H1 (cell line): Measurements from ENCODE around the gene ARHGDIG. TPM values are rescaled to one million over a fixed set of nuclear protein-coding genes. Genes with fewer than 3 reads are reported as not detected.

Experiments
- CBX8 ChIP-seq: fragments of 300-800, 300-1000 bp; sonication (generic); IDR thresholded peaks from 2 replicates; pipeline ENCODE4 v1.7.1; 2016; ENCODE audit warnings: low read depth, low read length, borderline replicate concordance
- CHD1 ChIP-seq: IDR thresholded peaks from 2 replicates; pipeline ENCODE4 v1.6.1; 2012; ENCODE audit warnings: low read depth, low read length, improper control_type of control experiment
- CTCF ChIP-seq, 3 experiments: IDR thresholded peaks; 1 replicate in 2 of 3; 2 replicates in 1 of 3; pipeline versions ENCODE4 v1.5.1 to v1.6.1; 2011; ENCODE audit warnings: low read length in 3 of 3, mild to moderate bottlenecking in 3 of 3, inconsistent platforms in 2 of 3, low read depth in 1 of 3, moderate library complexity in 1 of 3; ENCODE audit not compliant: insufficient read depth in 1 of 3; ENCODE audit errors: control extremely low read depth in 1 of 3
- FOSL1 ChIP-seq: IDR thresholded peaks from 2 replicates; pipeline ENCODE4 v1.6.1; 2011; ENCODE audit warnings: mild to moderate bottlenecking, low read depth, low read length, moderate library complexity; ENCODE audit not compliant: insufficient read depth
- HDAC6 ChIP-seq: IDR thresholded peaks from one replicate; pipeline ENCODE4 v1.7.1; 2012; ENCODE audit warnings: low read depth, mild to moderate bottlenecking, inconsistent platforms, low read length, moderate library complexity
- JUN ChIP-seq: IDR thresholded peaks from 2 replicates; pipeline ENCODE4 v1.6.1; 2011; ENCODE audit warnings: low read depth, mild to moderate bottlenecking, improper control_type of control experiment, low read length
- KDM1A ChIP-seq: fragments of 200-600, 300-600 bp; sonication (generic); IDR thresholded peaks from 2 replicates; pipeline ENCODE4 v1.7.1; 2016; ENCODE audit warnings: mild to moderate bottlenecking, low read length, borderline replicate concordance
- KDM4A ChIP-seq: IDR thresholded peaks from one replicate; pipeline ENCODE4 v1.7.1; 2012; ENCODE audit warnings: low read depth, mild to moderate bottlenecking, moderate library complexity, low read length, inconsistent platforms; ENCODE audit not compliant: severe bottlenecking
- NRF1 ChIP-seq: IDR thresholded peaks from 2 replicates; pipeline ENCODE4 v1.6.1; 2011; ENCODE audit warnings: mild to moderate bottlenecking, low read depth, low read length, improper control_type of control experiment
- RAD21 ChIP-seq, 2 experiments: IDR thresholded peaks in 1 of 2; conservative IDR thresholded peaks in 1 of 2; 2 replicates each; pipeline ENCODE4 v1.6.1; 2011; ENCODE audit warnings: low read depth in 2 of 2, low read length in 2 of 2, improper control_type of control experiment in 1 of 2, inconsistent platforms in 1 of 2, mild to moderate bottlenecking in 1 of 2, moderate library complexity in 1 of 2
- RBBP5 ChIP-seq: IDR thresholded peaks from 2 replicates; pipeline ENCODE4 v1.7.1; 2012; ENCODE audit warnings: low read depth, mild to moderate bottlenecking, inconsistent platforms, low read length, moderate library complexity, borderline replicate concordance
- RFX5 ChIP-seq: IDR thresholded peaks from 2 replicates; pipeline ENCODE4 v1.6.1; 2011; ENCODE audit warnings: low read depth, low read length, improper control_type of control experiment, borderline replicate concordance
- SAP30 ChIP-seq: fragments of 300-600 bp; sonication (generic); IDR thresholded peaks from 2 replicates; pipeline ENCODE4 v1.7.1; 2012; ENCODE audit warnings: low read length, moderate library complexity, mild to moderate bottlenecking, inconsistent platforms; ENCODE audit not compliant: insufficient read depth, insufficient replicate concordance
- SIN3A ChIP-seq, 2 experiments: IDR thresholded peaks in 1 of 2; conservative IDR thresholded peaks in 1 of 2; 2 replicates each; pipeline ENCODE4 v1.6.1; 2011 to 2012; ENCODE audit warnings: low read length in 2 of 2, improper control_type of control experiment in 1 of 2, low read depth in 1 of 2, mild to moderate bottlenecking in 1 of 2
- SIX5 ChIP-seq: IDR thresholded peaks from 2 replicates; pipeline ENCODE4 v1.6.1; 2011; ENCODE audit warnings: mild to moderate bottlenecking, low read depth, low read length
- SP1 ChIP-seq: IDR thresholded peaks from 2 replicates; pipeline ENCODE4 v1.6.1; 2011; ENCODE audit warnings: low read depth, low read length
- SP4 ChIP-seq: IDR thresholded peaks from 2 replicates; pipeline ENCODE4 v1.6.1; 2012; ENCODE audit warnings: low read length, inconsistent platforms
- SUZ12 ChIP-seq: fragments of 200-600 bp; sonication (generic); IDR thresholded peaks from 2 replicates; pipeline ENCODE4 v1.6.1; 2012; ENCODE audit warnings: mild to moderate bottlenecking, inconsistent platforms, low read length, moderate library complexity, mixed read lengths
- TEAD4 ChIP-seq: IDR thresholded peaks from 2 replicates; pipeline ENCODE4 v1.6.1; 2012; ENCODE audit warnings: low read depth, low read length, inconsistent platforms, mixed read lengths
- polyA plus RNA-seq, 7 experiments: library from polyadenylated mRNA; depleted of rRNA in 3 of 7; stranded (reverse) in 5 of 7; unstranded in 2 of 7; fragments of >200 nt in 5 of 7; fragments of 200-250 nt in 2 of 7; gene quantifications; 1 replicate in 5 of 7; 2 replicates in 1 of 7; 4 replicates in 1 of 7; pipeline versions ENCODE4 v1.2.1 to v1.2.3, GENCODE V29; 2011 to 2013; ENCODE audit warnings: missing spikeins in 2 of 7, mixed read lengths in 2 of 7
- total RNA-seq: library from RNA; stranded (reverse); fragmentation: NEBNext Ultra II Directional; extraction: Animal tissue kit (Norgen Biotek cat#: 25700); gene quantifications from 2 replicates; pipeline ENCODE4 v1.2.1, GENCODE V29; 2021
- TF ChIP-seq, protein P1 (sequence below): IDR thresholded peaks from 2 replicates; pipeline ENCODE4 v1.6.1; 2012; ENCODE audit warnings: low read length, inconsistent platforms

Gene ARHGDIG
- total and polyA plus RNA-seq, 2 of the 8 experiments (the other 6 are each of a cell fraction or from before 2014, with no cell fraction given), result 1.2 to 2.9 TPM

GRCh38 chr16:275041-275641 is 5.2 kb upstream of the ARHGDIG start (continued):
- TF ChIP-seq CBX8, result no peak
- TF ChIP-seq SIN3A (conservative IDR thresholded peaks at IDR 0.05 in 1 of 2, IDR thresholded peaks at IDR 0.05 in 1 of 2; ENCODE audit: low read depth in 1 of 2, low read length in 2 of 2), result no peak
- TF ChIP-seq SP1, result no peak
- no peak for TF ChIP-seq HDAC6
- no peak for TF ChIP-seq CTCF (IDR thresholded peaks at IDR 0.05; ENCODE audit: control extremely low read depth in 1 of 3, insufficient read depth in 1 of 3, low read depth in 1 of 3, low read length in 3 of 3)
- TF ChIP-seq KDM1A, result no peak
- peak; percentile 96 for TF ChIP-seq KDM4A
- no peak for TF ChIP-seq SAP30
- TF ChIP-seq NRF1, result no peak
- TF ChIP-seq RBBP5, result 0 out of 2 replicates have a peak, but pooled peaks have one; percentile 35
- no peak for TF ChIP-seq RFX5
- TF ChIP-seq, protein P1, sequence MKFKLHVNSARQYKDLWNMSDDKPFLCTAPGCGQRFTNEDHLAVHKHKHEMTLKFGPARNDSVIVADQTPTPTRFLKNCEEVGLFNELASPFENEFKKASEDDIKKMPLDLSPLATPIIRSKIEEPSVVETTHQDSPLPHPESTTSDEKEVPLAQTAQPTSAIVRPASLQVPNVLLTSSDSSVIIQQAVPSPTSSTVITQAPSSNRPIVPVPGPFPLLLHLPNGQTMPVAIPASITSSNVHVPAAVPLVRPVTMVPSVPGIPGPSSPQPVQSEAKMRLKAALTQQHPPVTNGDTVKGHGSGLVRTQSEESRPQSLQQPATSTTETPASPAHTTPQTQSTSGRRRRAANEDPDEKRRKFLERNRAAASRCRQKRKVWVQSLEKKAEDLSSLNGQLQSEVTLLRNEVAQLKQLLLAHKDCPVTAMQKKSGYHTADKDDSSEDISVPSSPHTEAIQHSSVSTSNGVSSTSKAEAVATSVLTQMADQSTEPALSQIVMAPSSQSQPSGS, result no peak
- no peak for TF ChIP-seq JUN
- TF ChIP-seq SUZ12, result peak; percentile 67
- no peak for TF ChIP-seq TEAD4
- TF ChIP-seq RAD21 (IDR thresholded peaks at IDR 0.05 in 1 of 2, conservative IDR thresholded peaks at IDR 0.05 in 1 of 2; ENCODE audit: low read depth in 2 of 2, low read length in 2 of 2), result no peak
- TF ChIP-seq FOSL1, result no peak
- no peak for TF ChIP-seq SP4
- no peak for TF ChIP-seq SIX5
- TF ChIP-seq CHD1, result no peak
